Endothelial cell of coronary artery (primary cell): ENCODE data around the gene ABHD17A. TPM values are rescaled to one million over a fixed set of nuclear protein-coding genes. Genes with fewer than 3 reads are reported as not detected.

ENCODE experiments used
- total RNA-seq: library from RNA; depleted of rRNA; stranded (reverse); fragments of >200 nt; gene quantifications from 2 replicates; pipeline ENCODE4 v1.2.3, GENCODE V29; 2014

Gene ABHD17A
- total RNA-seq: 134 and 138 TPM in 2 replicates

DNA sequence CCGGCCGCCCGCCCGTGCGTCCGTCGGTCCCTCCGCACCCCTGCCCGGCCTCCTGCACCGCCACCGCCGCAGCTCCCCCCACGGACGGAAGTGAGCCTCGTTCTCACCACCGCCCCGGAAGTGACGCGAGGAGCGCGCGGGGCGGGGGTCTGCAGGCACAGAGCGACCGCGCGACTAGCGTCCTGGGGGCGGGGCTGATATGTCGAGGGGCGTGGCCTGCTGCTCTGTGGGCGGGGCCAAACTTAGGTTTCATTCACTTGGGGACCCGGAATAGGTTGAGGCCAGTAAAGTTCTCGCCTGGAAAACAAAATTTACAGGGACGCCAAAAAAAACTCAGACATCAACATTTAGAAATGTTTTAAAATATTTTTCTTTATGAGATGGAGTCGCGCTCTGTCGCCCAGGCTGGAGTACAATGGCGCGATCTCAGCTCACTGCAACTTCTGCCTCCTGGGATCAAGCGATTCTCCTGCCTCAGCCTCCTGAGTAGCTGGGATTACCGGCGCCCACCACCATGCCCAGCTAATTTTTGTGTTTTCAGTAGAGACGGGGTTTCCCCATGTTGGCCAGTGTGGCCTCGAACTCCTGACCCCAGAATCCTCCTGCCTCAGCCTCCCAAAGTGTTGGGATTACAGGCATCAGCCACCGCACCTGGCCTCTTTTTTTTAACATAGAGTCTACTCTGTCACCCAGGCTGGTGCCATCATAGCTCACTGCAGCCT lies at the start of gene ABHD17A:
ABHD17A (minus strand) TSS at position 99 of the 722 bp plus-strand sequence. CDS start 3,930 bp downstream, outside the sequence.

DNA sequence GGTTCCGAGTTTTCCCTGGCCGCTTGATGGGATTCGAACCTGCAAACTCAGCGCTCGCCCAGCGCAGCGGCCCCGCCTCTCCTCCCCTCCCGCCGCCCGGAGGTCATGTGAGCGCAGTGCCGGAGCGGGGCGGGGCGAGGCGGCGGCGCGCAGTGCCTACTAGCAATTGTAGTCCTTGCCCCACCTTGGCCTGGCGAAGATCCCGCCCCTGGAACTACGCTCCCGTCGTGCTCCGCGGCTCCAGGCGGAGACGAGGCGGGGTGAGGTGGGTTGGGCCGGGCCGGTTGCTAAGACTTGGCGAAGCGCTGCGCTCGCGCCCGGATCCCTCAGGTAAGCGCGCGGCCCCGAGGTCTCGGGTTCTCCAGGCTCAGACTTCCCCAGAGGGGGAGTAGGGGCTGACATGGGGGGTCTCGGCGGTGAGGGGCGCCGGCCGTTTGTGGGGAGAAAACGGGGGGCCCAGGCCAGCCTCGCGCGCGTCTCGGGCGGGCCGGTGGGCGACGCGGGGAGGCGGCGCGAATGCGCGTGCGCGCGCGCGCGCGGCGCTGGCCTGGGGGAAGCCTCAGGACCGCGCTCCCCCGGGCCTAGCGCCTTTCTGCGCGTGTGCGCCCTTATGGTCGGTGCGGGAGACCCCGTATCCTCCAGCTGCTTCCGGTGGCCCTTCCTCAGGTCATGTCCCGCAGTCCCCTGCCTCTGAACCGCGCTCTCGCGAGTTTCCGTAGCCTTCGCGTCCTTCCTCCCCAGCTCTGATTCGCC lies 20.0 kb upstream of the ABHD17A start, which contains the start of the genes ADAT3 and SCAMP4:
ADAT3 (plus strand) TSS at position 290 of the 753 bp plus-strand sequence. CDS start 6,649 bp downstream, outside the sequence.
SCAMP4 (plus strand) TSS at position 290 of the 753 bp plus-strand sequence. CDS start 9,621 bp downstream, outside the sequence.

DNA sequence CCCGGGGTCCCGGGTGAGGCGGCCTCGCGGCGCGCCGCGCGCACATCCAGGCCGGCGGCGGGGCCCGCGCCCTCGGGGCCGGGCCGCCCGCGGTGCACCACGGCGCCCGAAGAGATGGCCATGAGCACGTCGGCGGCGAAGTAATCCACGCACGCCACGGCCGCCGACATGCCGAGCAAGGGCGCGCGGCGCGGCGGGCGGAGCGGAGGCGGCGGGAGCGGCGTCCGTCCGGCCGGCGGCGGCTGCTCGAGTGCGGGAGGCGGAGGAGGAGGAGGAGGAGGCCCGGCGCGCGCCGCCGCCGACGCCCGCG lies 22.0 kb downstream of the ABHD17A start, which contains the start of gene KLF16:
KLF16 (minus strand) TSS at position 252 of the 310 bp plus-strand sequence; CDS start at position 170, 82 bp downstream.

DNA sequence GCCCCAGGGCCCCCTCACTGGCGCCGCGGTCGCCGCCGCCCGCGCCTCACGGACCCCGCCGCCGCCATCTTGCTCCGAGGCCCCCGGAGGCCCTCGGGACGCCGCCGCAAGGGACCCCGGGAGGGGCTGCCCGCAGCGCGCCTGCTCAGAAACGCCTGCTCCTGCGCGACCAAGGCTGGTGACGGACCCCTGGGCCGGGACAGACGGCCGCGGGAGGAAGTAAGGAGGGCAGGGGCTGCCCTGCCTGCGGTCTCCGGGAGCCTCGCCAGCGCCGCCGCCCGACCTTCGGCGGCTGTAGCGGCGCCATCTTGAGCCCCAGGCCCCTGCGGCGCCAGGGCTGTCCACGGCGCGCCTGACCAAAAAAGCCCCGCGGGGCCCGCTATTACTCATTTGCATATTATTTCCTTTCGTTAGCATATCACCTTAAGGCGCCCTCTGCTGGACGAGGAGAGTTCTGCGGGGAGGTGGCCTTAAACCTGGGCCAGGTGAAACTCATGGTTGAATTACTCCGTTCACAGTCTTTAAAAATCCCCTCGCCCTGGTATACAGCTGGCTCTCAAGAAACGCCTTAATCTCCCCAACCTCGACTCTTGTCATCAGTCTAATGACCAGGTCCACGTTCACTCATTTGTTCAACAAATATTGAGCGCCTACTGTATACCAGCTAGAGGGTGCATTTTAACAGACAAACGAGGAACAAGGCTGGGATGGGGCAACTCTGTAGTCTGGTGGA lies 36.7 kb downstream of the ABHD17A start, which contains the start of gene REXO1:
REXO1 (minus strand) TSS at position 85 of the 733 bp plus-strand sequence. CDS start 125 bp downstream, outside the sequence.

Other genes starting within 250 kb of the ABHD17A start
- 111 and 115 TPM in 2 replicates for gene TCF3, start 232.9 kb downstream of the ABHD17A start, total RNA-seq
- gene ONECUT3, start 132.0 kb downstream of the ABHD17A start, total RNA-seq: not detected in 2 replicates
- 1.2 and 1.8 TPM in 2 replicates for gene ATP8B3, start 73.2 kb downstream of the ABHD17A start, total RNA-seq
- 4.4 and 8.0 TPM in 2 replicates for gene REXO1, start 37.0 kb downstream of the ABHD17A start, total RNA-seq
- gene KLF16, start 21.9 kb downstream of the ABHD17A start, total RNA-seq: 5.8 and 6.8 TPM in 2 replicates
- 1.5 and 2.4 TPM in 2 replicates for gene ADAT3, start 19.9 kb upstream of the ABHD17A start, total RNA-seq
- gene SCAMP4, start 19.9 kb upstream of the ABHD17A start, total RNA-seq: 18.0 and 29.7 TPM in 2 replicates
- 72.8 and 76.8 TPM in 2 replicates for gene CSNK1G2, start 55.7 kb upstream of the ABHD17A start, total RNA-seq
- gene BTBD2, start 130.2 kb upstream of the ABHD17A start, total RNA-seq: 44.5 and 79.0 TPM in 2 replicates
- 76.0 and 203 TPM in 2 replicates for gene MKNK2, start 165.7 kb upstream of the ABHD17A start, total RNA-seq
- gene MOB3A, start 210.8 kb upstream of the ABHD17A start, total RNA-seq: 16.4 and 23.9 TPM in 2 replicates
- 0.81 and 0.85 TPM in 2 replicates for gene IZUMO4, start 211.4 kb upstream of the ABHD17A start, total RNA-seq